SK-N-SH treated with all-trans-retinoic acid at 6 μM for 48 hours (cell line): Measurements from ENCODE around the gene DLX1.

ENCODE experiments used
- BACH2 ChIP-seq: fragments of 250-450 bp; sonication (Bioruptor Pico); IDR thresholded peaks from 2 replicates; pipeline ENCODE4 v1.9.0; 2021; ENCODE audit warnings: mild to moderate bottlenecking, borderline replicate concordance
- CREB5 ChIP-seq: fragments of 250-450 bp; sonication (Bioruptor Pico); IDR thresholded peaks from 2 replicates; pipeline ENCODE4 v1.5.1; 2020; ENCODE audit warnings: low read depth, mild to moderate bottlenecking, moderate library complexity
- POU6F1 ChIP-seq: fragments of 250-450 bp; sonication (Bioruptor Pico); IDR thresholded peaks from 2 replicates; pipeline ENCODE4 v1.8.0; 2021; ENCODE audit warnings: low read depth, mild to moderate bottlenecking, moderate library complexity, borderline replicate concordance
- ZC3H10 ChIP-seq: fragments of 250-450 bp; sonication (Bioruptor Pico); IDR thresholded peaks from 2 replicates; pipeline ENCODE4 v1.5.1; 2021; ENCODE audit warnings: mild to moderate bottlenecking, moderate library complexity
- ZFP3 ChIP-seq: fragments of 250-450 bp; sonication (Bioruptor Pico); IDR thresholded peaks from 2 replicates; pipeline ENCODE4 v1.5.0; 2020; ENCODE audit warnings: mild to moderate bottlenecking, moderate library complexity
- ZNF565 ChIP-seq: fragments of 450-650 bp; formaldehyde crosslinking; conservative IDR thresholded peaks from 2 replicates; pipeline ENCODE4 v1.5.0; 2020; ENCODE audit warnings: low read depth, mild to moderate bottlenecking, moderate library complexity

- TF ChIP-seq POU6F1 (CRISPR knock-in tag) (no peak), ZFP3 (CRISPR knock-in tag) (no peak), CREB5 (no peak), ZNF565 (CRISPR knock-in tag) (no peak), ZC3H10 (CRISPR knock-in tag) (no peak), BACH2 (CRISPR knock-in tag) (no peak)
Observed at GRCh38 chr2:172082105-172082943, 3.0 kb upstream of the DLX1 start.
